IgD-negative memory B cell (primary cell): ENCODE measurements around the gene FHAD1. TPM values are rescaled to one million over a fixed set of nuclear protein-coding genes. Genes with fewer than 3 reads are reported as not detected.

Experiments
- H3K27ac Mint-ChIP-seq, 3 donors: one replicate each; pipeline ENCODE4 v1.8.0; 2020 to 2022; ENCODE audit warnings: mild to moderate bottlenecking in 3 of 3, mixed read lengths in 3 of 3, moderate library complexity in 1 of 3
- H3K27me3 Mint-ChIP-seq: one replicate; pipeline ENCODE4 v1.8.0; 2021; ENCODE audit warnings: mixed read lengths
- H3K36me3 Mint-ChIP-seq: one replicate; pipeline ENCODE4 v1.8.0; 2020; ENCODE audit warnings: mild to moderate bottlenecking, mixed read lengths
- H3K4me1 Mint-ChIP-seq, 3 donors: one replicate each; pipeline ENCODE4 v1.8.0; 2020 to 2022; ENCODE audit warnings: mixed read lengths in 3 of 3, mild to moderate bottlenecking in 1 of 3
- H3K4me3 Mint-ChIP-seq, 4 donors: one replicate each; pipeline ENCODE4 v1.8.0; 2020 to 2022; ENCODE audit warnings: mild to moderate bottlenecking in 4 of 4, mixed read lengths in 4 of 4, moderate library complexity in 3 of 4
- H3K9me3 Mint-ChIP-seq, 3 donors: one replicate each; pipeline ENCODE4 v1.8.0; 2020 to 2021; ENCODE audit warnings: mixed read lengths in 3 of 3, mild to moderate bottlenecking in 1 of 3
- polyA plus RNA-seq: library from polyadenylated mRNA; unstranded; fragments of 300-500 nt; fragmentation: Illumina TruSeq; gene quantifications from one replicate; pipeline ENCODE4 v1.2.3, GENCODE V29; 2021

The FHAD1 gene
- polyA plus RNA-seq, 1 donor from 2014 or later = not detected

DNA sequence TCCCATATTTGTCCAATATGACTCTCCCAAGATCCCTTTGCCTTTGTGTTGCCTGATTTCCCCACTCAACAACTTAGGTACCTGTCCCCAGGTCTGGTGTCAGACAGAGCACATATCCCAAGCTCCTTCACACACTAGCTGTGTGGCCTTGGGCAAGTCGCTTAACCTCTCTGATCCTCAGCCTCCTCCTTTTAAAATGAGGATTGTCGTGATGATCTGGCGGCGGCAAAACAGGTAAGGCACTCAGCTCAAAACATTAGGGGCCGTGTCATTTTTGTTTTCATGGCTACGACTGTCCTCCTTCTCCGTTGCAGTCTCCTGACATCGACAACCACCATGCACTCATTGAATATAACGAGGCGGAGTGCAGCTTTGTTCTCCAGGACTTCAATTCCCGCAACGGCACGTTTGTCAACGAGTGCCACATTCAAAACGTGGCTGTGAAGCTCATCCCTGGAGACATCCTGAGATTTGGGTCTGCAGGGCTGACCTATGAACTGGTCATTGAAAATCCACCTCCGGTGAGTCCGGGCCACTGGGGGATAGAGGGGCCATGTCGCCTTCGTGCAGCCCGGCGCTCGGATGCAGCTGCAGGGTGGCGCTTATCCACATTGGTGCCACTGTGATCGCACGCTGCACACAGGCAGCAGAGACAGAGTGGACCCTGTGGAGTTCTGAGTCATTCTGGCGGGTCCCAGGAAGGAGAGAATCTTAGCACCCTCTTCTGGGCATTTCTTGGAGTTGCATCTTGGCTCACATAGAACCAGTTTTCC is 25.2 kb downstream of the FHAD1 start:
- peaks cover 0 to 3% (median 3%) of the 10 kb centered on the region in 3 donors for H3K9me3 Mint-ChIP-seq
- peaks cover 1% of the 10 kb centered on the region for H3K36me3 Mint-ChIP-seq
- H3K27me3 Mint-ChIP-seq = peaks cover 24% of the 10 kb centered on the region
- H3K4me3 Mint-ChIP-seq = no peak overlapping the region
- H3K27ac Mint-ChIP-seq = no peak overlapping the region
- no peaks in the 10 kb centered on the region for H3K4me1 Mint-ChIP-seq

DNA sequence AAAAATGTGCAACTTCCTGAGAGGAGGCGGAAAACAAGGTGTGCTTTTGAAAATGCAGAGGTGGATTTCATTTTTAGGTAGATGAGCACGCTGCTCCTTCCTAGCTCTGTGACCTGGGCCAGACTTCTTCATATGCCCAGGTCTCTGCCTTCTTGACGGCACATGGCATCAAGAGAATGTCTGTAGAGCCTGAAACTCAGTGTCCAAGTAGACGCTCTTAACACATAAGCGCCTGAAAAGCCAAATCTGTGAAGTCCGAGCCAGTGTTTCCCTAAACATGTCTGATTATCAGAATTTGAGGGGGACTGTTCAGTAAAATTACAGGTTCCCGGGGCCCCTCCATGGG is 25.7 kb downstream of the FHAD1 start:
- Mint-ChIP-seq H3K27me3 (peaks cover 24% of the 10 kb centered on the region), H3K27ac (no peak overlapping the region), H3K9me3 (peaks cover 0 to 3% (median 3%) of the 10 kb centered on the region in 3 donors), H3K36me3 (peaks cover 1% of the 10 kb centered on the region), H3K4me1 (no peaks in the 10 kb centered on the region), H3K4me3 (no peak overlapping the region)

DNA sequence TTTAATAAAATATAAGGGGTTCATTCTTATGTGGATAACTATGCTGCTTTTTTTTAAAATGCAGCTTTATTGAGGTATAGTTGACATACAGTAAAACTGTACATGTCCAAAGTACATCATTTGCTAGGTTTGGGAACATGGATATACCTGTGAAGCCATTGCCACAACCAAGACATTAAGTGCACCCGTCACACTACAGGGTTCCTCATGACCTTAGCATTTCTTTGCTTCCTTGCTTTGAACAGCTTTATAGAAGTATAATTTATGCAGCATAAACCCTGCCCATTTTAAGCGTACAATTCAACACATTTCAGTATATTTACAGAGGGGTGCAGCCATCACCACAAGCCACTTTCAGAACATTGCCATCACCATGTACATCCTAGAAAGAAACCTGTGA is 26.3 kb downstream of the FHAD1 start:
- Mint-ChIP-seq H3K4me1 (no peaks in the 10 kb centered on the region), H3K9me3 (peaks cover 0 to 3% (median 3%) of the 10 kb centered on the region in 3 donors), H3K36me3 (peaks cover 1% of the 10 kb centered on the region), H3K4me3 (no peak overlapping the region), H3K27me3 (peaks cover 24% of the 10 kb centered on the region), H3K27ac (no peak overlapping the region)

DNA sequence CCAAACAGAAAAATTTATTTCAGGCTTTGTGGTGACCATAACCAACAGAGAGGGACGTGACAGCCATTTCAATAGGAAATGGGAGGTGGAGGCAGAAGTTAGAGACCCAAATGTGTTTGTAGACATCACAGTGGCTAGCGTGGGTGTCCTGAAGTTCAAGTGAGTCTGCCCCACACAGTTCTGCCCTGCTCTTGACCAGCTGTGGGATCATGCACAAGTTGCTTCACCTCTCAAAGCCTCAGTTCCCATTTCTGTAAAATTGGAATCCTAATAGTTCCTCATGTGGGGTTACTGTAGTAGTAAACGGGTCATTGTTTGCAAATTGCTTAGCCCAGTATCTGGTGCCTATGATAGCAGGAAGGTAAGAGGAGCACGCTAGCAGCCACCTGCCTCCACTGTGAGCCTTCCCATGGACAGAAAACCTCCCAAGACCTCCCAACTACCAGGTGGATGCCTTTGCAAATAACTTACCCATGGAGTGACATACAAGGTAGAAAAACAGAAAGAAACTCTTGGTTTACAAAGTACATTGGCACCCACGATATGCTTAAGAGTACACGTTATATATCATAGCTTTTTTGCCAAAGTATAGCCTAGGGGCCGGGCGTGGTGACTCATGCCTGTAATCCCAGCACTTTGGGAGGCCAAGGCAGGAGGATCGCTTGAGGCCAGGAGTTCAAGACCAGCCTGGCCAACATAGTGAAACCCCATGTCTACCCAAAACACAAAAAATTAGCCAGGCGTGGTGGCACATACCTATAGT is 29.1 kb downstream of the FHAD1 start:
- H3K27me3 Mint-ChIP-seq = peaks cover 28% of the 10 kb centered on the region

DNA sequence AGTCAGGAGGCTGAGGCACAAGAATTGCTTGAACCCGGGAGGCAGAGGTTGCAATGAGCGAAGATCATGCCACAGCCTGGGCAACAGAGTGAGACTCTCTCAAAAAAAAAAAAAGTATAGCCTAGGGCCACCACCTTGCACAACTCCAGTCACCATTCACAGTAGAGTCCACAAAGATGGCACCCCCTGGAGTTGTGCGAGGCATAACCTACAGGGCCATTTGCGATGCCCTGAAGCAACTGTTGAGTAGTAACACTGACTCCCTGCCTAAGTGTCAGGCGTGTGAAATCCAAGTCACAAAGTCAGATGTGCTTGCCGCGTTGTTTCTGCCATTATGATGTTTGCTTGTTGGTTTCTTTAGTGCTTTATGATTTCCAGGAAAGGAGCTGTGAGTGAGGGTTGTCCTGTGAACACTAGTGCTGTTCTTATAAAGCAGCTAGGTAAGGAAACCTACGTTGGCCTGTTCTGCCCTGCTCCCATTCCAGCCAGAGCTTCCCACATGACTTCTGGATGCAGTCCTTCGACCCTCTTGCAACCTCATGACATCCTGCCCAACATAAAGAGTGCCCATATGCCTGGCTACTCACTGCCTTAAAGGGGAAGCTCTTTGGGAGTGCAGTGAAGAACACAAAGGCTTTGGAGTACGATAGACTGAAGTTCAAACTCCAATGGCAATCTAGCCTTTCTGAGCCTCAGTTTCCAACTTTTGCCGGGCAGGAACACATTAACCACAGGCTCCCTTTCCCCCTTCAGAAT is 29.8 kb downstream of the FHAD1 start:
- Mint-ChIP-seq H3K27me3 (peaks cover 26% of the 10 kb centered on the region), H3K36me3 (peaks cover 1% of the 10 kb centered on the region)

More for the DNA sequence above, 29.1 kb downstream of the FHAD1 start:
- H3K27ac Mint-ChIP-seq = no peak overlapping the region
- H3K4me1 Mint-ChIP-seq = no peaks in the 10 kb centered on the region
- peaks cover 1% of the 10 kb centered on the region for H3K36me3 Mint-ChIP-seq
- no peaks in the 10 kb centered on the region for H3K9me3 Mint-ChIP-seq
- H3K4me3 Mint-ChIP-seq = no peak overlapping the region

DNA sequence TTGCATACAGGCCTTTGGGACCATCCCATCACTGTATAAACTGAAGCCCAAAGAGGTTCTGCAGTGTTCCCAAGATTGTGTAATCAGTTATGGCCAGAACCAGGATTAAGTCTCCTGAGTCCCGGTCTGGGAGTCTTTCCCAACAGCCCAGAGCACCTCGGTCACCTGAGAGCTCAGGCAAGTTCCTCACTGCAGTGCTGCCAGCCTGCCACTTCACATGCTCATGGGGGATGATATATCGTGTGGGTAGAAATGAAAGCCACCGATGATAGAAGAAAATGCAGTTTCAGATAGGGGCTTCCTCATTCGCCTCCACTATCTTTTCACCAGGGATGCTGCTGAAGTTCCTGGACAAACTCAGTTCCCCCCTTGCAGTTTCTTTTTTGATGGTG is 30.4 kb downstream of the FHAD1 start:
- Mint-ChIP-seq H3K36me3 (no peaks in the 10 kb centered on the region), H3K9me3 (no peaks in the 10 kb centered on the region), H3K4me3 (no peak overlapping the region), H3K27me3 (peaks cover 22% of the 10 kb centered on the region), H3K4me1 (no peaks in the 10 kb centered on the region), H3K27ac (no peak overlapping the region)

More for the DNA sequence above, 29.8 kb downstream of the FHAD1 start:
- Mint-ChIP-seq H3K27ac (no peak overlapping the region), H3K4me3 (no peak overlapping the region), H3K9me3 (no peaks in the 10 kb centered on the region), H3K4me1 (no peaks in the 10 kb centered on the region)

DNA sequence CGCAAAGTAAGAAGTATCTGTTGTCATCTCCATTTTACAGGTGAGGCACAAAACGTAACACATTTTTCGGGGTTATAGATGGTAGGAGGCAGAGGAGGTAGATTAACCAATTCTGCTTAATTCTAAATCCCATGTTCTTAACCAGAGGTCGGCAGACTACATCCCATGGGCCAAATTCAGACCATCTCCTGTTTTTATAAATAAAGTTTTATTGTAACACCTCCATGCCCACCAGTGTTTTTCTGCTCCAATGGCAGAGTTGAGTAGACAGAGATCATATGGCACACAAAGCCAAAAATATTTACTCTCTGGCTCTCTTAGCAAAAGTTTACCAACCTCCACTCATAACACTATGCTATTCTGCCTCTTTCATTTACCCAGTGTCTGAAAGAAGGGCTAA is 30.9 kb downstream of the FHAD1 start:
- H3K9me3 Mint-ChIP-seq = no peaks in the 10 kb centered on the region
- peaks cover 17% of the 10 kb centered on the region for H3K27me3 Mint-ChIP-seq
- H3K36me3 Mint-ChIP-seq = peaks cover 3% of the 10 kb centered on the region
- no peak overlapping the region for H3K4me3 Mint-ChIP-seq
- no peaks in the 10 kb centered on the region for H3K4me1 Mint-ChIP-seq
- no peak overlapping the region for H3K27ac Mint-ChIP-seq

DNA sequence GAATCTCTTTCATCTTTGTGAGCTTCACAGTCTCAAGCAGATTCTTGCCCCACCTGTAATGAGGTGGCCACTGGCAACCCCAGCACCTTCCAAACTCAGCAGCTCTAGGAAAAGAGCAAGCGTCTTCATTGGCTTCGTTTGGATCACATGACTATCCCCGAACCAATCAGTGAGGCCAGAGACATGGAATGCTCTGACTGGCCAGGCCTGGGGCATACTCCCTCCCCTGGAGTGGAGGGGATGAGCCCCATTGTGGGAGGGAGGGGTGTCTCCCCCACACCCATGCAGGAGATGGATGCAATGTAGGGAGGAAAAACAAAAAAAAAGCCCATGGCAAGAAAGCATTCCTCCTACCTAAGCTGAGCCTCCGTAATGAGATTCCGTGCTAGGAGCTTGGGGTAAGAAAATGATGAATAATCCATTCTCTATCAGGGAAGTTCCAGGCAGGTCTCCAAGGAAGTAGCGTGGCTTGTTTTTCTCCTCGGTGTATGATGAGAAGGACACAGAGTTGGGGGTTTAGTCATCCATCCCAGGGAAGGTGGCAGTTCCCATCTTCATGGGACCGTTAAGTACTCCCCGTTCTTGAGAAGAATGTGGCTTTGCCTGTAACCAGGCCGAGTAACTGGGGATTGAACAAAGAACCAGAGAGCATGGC is 32.7 kb downstream of the FHAD1 start:
- Mint-ChIP-seq H3K27me3 (peaks cover 14% of the 10 kb centered on the region), H3K4me3 (no peak overlapping the region)

DNA sequence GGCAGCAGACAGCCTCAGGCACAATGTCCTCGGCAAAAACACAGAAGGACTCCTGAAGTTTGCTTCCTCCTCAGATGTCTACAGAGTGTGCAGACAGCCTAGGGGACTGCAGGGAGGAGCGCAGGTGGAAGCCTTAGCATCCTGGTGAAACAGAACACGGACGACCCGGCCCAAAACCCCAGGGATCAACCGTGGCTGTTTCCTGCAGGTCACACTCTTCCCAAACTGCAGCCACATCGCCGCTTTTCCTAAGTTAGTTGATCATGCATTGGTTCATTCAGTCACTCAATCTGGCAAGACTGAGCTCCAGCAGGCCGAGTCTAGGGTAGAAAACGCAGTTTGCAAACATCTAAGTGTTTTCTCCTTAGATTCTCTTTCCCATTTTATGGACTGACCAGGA is 33.4 kb downstream of the FHAD1 start:
- H3K4me1 Mint-ChIP-seq = no peaks in the 10 kb centered on the region
- H3K27me3 Mint-ChIP-seq = peaks cover 13% of the 10 kb centered on the region
- no peaks in the 10 kb centered on the region for H3K9me3 Mint-ChIP-seq
- no peak overlapping the region for H3K4me3 Mint-ChIP-seq
- peaks cover 3% of the 10 kb centered on the region for H3K36me3 Mint-ChIP-seq
- no peak overlapping the region for H3K27ac Mint-ChIP-seq

More for the DNA sequence above, 32.7 kb downstream of the FHAD1 start:
- no peaks in the 10 kb centered on the region for H3K9me3 Mint-ChIP-seq
- H3K36me3 Mint-ChIP-seq = peaks cover 3% of the 10 kb centered on the region
- no peaks in the 10 kb centered on the region for H3K4me1 Mint-ChIP-seq
- H3K27ac Mint-ChIP-seq = no peak overlapping the region

DNA sequence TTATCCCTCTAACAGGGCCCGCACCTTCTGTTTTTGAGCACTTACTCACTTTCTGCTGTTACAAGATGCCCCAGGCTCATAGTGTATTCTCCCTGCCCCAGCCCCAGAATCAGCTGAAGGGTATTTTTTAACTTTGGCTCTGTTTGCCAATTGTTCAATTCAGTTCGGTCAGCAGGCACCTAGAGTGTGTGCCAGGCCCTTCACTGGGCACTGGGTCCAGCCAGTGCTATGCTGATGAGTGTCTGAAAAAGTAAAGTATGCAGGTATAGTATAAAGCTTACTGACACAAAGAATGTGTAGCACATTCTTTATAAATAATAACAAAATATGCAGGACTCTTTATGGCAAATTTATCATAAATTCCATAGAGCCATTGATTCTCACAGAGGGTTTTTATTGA is 35.0 kb downstream of the FHAD1 start:
- Mint-ChIP-seq H3K4me1 (no peaks in the 10 kb centered on the region), H3K36me3 (peaks cover 3% of the 10 kb centered on the region), H3K27me3 (peaks cover 9% of the 10 kb centered on the region), H3K27ac (no peak overlapping the region), H3K4me3 (no peak overlapping the region), H3K9me3 (peaks cover 2 to 3% (median 3%) of the 10 kb centered on the region in 3 donors)

DNA sequence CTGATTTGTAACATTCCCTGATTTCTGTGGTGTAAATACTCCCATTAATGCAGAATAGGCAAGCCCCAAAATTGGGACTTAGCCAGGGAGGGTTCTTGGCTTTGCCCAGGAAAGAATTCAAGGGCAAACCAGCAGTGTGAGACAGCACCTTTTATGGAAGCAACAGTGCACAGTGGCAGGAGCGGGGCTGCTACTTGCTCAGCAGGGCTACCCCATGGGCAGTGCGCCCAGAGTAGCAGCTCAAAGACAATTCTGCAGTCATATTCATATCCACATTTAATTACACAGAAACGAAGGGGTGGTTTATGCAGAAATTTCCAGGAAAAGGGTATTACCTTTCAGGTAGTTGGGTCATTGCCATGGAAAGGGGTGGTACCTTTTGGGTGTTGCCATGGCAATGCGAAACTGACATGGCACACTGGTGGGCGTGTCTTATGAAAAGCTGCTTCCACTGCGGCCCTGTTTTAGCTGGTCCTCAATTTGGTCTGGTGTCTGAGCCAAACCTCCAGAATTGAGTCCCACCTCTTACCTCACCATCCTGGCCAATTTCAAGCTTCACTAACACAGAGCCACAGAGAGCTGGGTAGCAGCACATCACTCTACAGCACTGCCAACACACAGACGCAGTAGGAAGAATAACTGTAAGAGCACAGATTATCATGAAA is 35.9 kb downstream of the FHAD1 start:
- peaks cover 9% of the 10 kb centered on the region for H3K27me3 Mint-ChIP-seq
- H3K9me3 Mint-ChIP-seq = peaks cover 2 to 7% (median 3%) of the 10 kb centered on the region in 3 donors
- no peaks in the 10 kb centered on the region for H3K4me1 Mint-ChIP-seq
- no peak overlapping the region for H3K27ac Mint-ChIP-seq
- H3K4me3 Mint-ChIP-seq = no peak overlapping the region
- H3K36me3 Mint-ChIP-seq = peaks cover 3% of the 10 kb centered on the region

DNA sequence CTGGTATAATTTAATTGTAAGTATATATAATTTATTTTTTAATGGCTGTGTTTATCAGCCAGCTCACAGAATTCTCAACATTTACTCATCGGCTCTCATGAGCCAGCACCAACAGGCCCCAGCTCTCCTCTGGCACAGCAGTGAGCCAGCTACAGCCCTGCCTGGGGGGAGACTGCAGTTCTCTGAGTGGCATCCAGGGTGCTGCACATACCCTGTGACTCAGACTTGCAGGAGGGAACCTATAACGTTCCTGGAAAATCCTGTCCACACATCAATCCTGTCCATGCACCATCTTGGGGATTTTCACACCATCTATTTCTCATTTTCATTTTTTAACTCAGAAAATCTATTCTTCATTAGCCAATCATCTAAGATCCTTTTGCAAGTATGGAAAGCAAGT is 36.5 kb downstream of the FHAD1 start:
- no peak overlapping the region for H3K4me3 Mint-ChIP-seq
- H3K4me1 Mint-ChIP-seq = no peaks in the 10 kb centered on the region
- H3K27me3 Mint-ChIP-seq = peaks cover 9% of the 10 kb centered on the region
- peaks cover 2 to 8% (median 3%) of the 10 kb centered on the region in 3 donors for H3K9me3 Mint-ChIP-seq
- H3K27ac Mint-ChIP-seq = no peak overlapping the region
- peaks cover 3% of the 10 kb centered on the region for H3K36me3 Mint-ChIP-seq

DNA sequence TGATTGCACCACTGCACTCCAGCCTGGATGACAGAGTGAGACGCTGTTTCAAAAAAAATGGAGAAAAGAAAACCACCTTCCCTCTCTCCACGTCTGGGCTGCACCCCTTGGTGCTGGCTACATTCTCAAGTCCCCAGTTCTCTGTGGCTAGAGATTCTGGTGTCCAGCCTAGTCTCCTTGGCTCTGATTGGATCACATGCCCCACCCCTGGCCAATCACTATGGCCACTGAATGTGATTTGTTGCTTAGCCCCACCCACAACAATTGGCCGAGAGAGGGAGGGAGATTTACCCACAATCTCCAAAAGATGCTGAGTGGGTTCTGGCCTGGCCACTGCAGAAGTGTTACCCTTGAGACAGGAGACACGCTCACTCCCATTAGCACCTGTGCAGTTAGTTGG is 39.4 kb downstream of the FHAD1 start:
- peaks cover 2 to 8% (median 3%) of the 10 kb centered on the region in 3 donors for H3K9me3 Mint-ChIP-seq
- peaks cover 5% of the 10 kb centered on the region for H3K36me3 Mint-ChIP-seq
- no peak overlapping the region for H3K27ac Mint-ChIP-seq
- peaks cover 3% of the 10 kb centered on the region for H3K27me3 Mint-ChIP-seq
- no peak overlapping the region for H3K4me3 Mint-ChIP-seq
- no peaks in the 10 kb centered on the region for H3K4me1 Mint-ChIP-seq
